ENCODE measurements around the gene PTGES3L. TPM values are rescaled to one million over a fixed set of nuclear protein-coding genes. Genes with fewer than 3 reads are reported as not detected.
A peak's percentile ranks its signal among the peaks of the same experiment; 100 is the strongest.
"Not testable (repeated sequence)": the region's sequence is repeated elsewhere in the genome, so short reads cannot be mapped to it uniquely, and the experiment has no call there.

The PTGES3L gene
- total RNA-seq, 1 donor from 2014 or later = 1.4 TPM

DNA sequence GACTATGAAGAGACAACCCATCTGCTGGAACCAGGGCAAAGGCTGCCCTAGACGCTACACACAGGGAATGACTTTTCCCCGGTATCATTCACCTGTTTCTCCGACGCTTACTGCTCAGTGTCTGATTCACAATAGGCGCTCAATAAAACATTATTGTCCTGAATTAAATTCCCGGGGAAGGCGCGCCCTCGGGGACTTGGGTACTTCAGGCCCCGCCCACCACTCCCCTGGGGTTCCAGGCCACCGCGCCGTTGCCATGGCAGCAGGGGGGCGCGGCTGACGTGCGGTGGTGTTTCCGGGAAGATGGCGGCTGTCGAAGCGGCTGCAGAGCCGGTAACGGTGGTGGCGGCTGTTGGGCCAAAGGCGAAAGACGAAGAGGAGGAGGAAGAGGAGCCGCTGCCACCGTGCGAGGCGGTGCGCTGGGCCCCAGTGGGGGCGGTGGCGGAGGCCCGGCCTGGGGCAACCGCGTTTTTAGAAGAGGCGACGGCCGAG is 440 bp upstream of the PTGES3L start, which contains the start of gene RUNDC1:
Gene RUNDC1, plus strand, starts transcription at position 292 of the 492 bp plus-strand sequence. Its CDS starts 12 bp downstream, at position 304.
- no peaks in the 10 kb centered on the region for H3K27me3 Mint-ChIP-seq
- H3K27ac Mint-ChIP-seq = peak within 1 kb of the TSS; percentile 98
- intact Hi-C loops (cut with micrococcal nuclease) = loop anchor here (1.0 to 2.0 kb wide), 2 partner anchors 16 to 145 kb away; partner anchors contain the start of genes AARSD1 and BRCA1
- H3K36me3 Mint-ChIP-seq (ENCODE audit: low read depth) = peaks cover 15% of the 10 kb centered on the region
- H3K4me1 Mint-ChIP-seq = peaks cover 29% of the 10 kb centered on the region
- H3K9me3 Mint-ChIP-seq = no peaks in the 10 kb centered on the region
- peak within 1 kb of the TSS; percentile 96 for H3K4me3 Mint-ChIP-seq
- DNase-seq = peak; percentile 98

DNA sequence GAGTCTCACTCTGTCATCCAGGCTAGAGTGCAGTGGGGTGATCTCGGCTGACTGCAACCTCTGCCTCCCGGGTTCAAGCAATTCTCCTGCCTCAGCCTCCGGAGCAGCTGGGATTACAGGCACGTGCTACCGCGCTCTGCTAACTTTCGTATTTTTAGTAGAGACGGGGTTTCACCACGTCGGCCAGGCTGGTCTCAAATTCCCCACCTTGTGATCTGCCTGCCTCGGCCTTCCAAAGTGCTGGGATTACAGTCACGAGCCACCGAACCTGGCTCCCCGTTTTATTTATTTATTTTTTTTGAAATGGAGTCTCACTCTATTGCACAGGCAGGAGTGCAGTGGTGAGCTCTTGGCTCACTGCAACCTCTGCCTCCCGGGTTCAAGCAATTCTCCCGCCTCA is 4.2 kb downstream of the PTGES3L start:
- intact Hi-C loops (cut with micrococcal nuclease); H3K36me3 Mint-ChIP-seq (ENCODE audit: low read depth); H3K27ac Mint-ChIP-seq; H3K27me3 Mint-ChIP-seq; DNase-seq; H3K9me3 Mint-ChIP-seq; H3K4me3 Mint-ChIP-seq: not testable (repeated sequence)
- peaks cover 12% of the 10 kb centered on the region for H3K4me1 Mint-ChIP-seq

DNA sequence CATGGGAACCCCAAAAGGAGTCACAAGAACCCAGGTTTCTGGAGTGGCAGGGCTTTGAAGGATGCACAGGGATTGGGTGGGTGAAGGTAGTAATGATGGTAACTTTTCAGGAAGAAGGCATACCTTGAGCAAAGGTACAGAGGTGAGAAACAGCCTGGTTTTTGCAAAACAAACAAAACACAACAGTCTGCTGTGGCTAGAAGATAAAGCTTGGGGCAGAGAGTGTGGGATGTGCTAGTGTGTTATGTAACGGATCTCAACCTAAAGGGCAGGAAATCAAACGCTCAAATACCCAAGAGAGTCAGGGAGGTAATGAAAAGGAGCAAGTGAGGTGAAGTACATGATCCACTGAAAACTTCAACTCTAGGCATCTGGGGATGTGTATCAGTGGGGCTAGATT is 4.6 kb downstream of the PTGES3L start:
- Mint-ChIP-seq H3K9me3 (no peaks in the 10 kb centered on the region), H3K36me3 (ENCODE audit: low read depth) (no peaks in the 10 kb centered on the region), H3K4me1 (peaks cover 11% of the 10 kb centered on the region), H3K27me3 (no peaks in the 10 kb centered on the region), H3K4me3 (no peak overlapping the region), H3K27ac (no peak overlapping the region)
- DNase-seq = no peak
- intact Hi-C loops (cut with micrococcal nuclease) = no loop called here

DNA sequence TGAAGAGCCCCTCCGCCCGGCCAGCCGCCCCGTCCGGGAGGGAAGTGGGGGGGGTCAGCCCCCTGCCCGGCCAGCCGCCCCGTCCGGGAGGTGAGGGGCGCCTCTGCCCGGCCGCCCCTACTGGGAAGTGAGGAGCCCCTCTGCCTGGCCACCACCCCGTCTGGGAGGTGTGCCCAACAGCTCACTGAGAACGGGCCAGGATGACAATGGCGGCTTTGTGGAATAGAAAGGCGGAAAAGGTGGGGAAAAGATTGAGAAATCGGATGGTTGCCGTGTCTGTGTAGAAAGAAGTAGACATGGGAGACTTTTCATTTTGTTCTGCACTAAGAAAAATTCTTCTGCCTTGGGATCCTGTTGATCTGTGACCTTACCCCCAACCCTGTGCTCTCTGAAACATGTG is 6.6 kb downstream of the PTGES3L start:
- H3K4me1 Mint-ChIP-seq; DNase-seq; H3K36me3 Mint-ChIP-seq (ENCODE audit: low read depth); H3K4me3 Mint-ChIP-seq; H3K9me3 Mint-ChIP-seq; H3K27me3 Mint-ChIP-seq; intact Hi-C loops (cut with micrococcal nuclease); H3K27ac Mint-ChIP-seq: not testable (repeated sequence)

GRCh38 chr17:42971589-42971988 is 8.3 kb downstream of the PTGES3L start:
- H3K27ac Mint-ChIP-seq = no peak overlapping the region
- intact Hi-C loops (cut with micrococcal nuclease) = no loop called here
- H3K4me1 Mint-ChIP-seq = no peaks in the 10 kb centered on the region
- H3K4me3 Mint-ChIP-seq = no peak overlapping the region
- no peaks in the 10 kb centered on the region for H3K27me3 Mint-ChIP-seq
- DNase-seq = no peak
- H3K36me3 Mint-ChIP-seq (ENCODE audit: low read depth) = no peaks in the 10 kb centered on the region
- H3K9me3 Mint-ChIP-seq = no peaks in the 10 kb centered on the region

- Mint-ChIP-seq H3K27me3 (no peaks in the 10 kb centered on the region), H3K9me3 (no peaks in the 10 kb centered on the region), H3K4me1 (peaks cover 4% of the 10 kb centered on the region), H3K27ac (no peak overlapping the region), H3K36me3 (ENCODE audit: low read depth) (peaks cover 4% of the 10 kb centered on the region), H3K4me3 (no peak overlapping the region)
- intact Hi-C loops (cut with micrococcal nuclease) = no loop called here
- no peak for DNase-seq
Observed at GRCh38 chr17:42969001-42969581, 10.8 kb downstream of the PTGES3L start.

- intact Hi-C loops (cut with micrococcal nuclease) = no loop called here
- DNase-seq = no peak
- Mint-ChIP-seq H3K27ac (no peak overlapping the region), H3K27me3 (no peaks in the 10 kb centered on the region), H3K9me3 (no peaks in the 10 kb centered on the region), H3K36me3 (ENCODE audit: low read depth) (peaks cover 7% of the 10 kb centered on the region), H3K4me1 (peaks cover 9% of the 10 kb centered on the region), H3K4me3 (no peak overlapping the region)
Observed at GRCh38 chr17:42967925-42968324, 12.0 kb downstream of the PTGES3L start.

GRCh38 chr17:42964161-42964932 is 15.5 kb downstream of the PTGES3L start, which contains the start of gene AARSD1:
Gene AARSD1 (minus strand): TSS chr17:42964454. CDS start chr17:42964440, 14 bp downstream.
- no peaks in the 10 kb centered on the region for H3K27me3 Mint-ChIP-seq
- peaks cover 31% of the 10 kb centered on the region for H3K36me3 Mint-ChIP-seq (ENCODE audit: low read depth)
- no peaks in the 10 kb centered on the region for H3K9me3 Mint-ChIP-seq
- H3K4me3 Mint-ChIP-seq = peak within 1 kb of the TSS; percentile 90
- peak; percentile 97 for DNase-seq
- intact Hi-C loops (cut with micrococcal nuclease) = loop anchor here (2.0 kb wide), 2 partner anchors 16 to 34 kb away; partner anchors contain the start of genes PTGES3L, RPL27 and RUNDC1
- H3K27ac Mint-ChIP-seq = peak within 1 kb of the TSS; percentile 95
- peaks cover 13% of the 10 kb centered on the region for H3K4me1 Mint-ChIP-seq

GRCh38 chr17:42953669-42954068 is 26.2 kb downstream of the PTGES3L start:
- H3K27me3 Mint-ChIP-seq = no peaks in the 10 kb centered on the region
- H3K27ac Mint-ChIP-seq = no peak overlapping the region
- no peaks in the 10 kb centered on the region for H3K9me3 Mint-ChIP-seq
- intact Hi-C loops (cut with micrococcal nuclease) = no loop called here
- peaks cover 7% of the 10 kb centered on the region for H3K4me1 Mint-ChIP-seq
- H3K36me3 Mint-ChIP-seq (ENCODE audit: low read depth) = peaks cover 60% of the 10 kb centered on the region
- no peak for DNase-seq
- no peak overlapping the region for H3K4me3 Mint-ChIP-seq

DNA sequence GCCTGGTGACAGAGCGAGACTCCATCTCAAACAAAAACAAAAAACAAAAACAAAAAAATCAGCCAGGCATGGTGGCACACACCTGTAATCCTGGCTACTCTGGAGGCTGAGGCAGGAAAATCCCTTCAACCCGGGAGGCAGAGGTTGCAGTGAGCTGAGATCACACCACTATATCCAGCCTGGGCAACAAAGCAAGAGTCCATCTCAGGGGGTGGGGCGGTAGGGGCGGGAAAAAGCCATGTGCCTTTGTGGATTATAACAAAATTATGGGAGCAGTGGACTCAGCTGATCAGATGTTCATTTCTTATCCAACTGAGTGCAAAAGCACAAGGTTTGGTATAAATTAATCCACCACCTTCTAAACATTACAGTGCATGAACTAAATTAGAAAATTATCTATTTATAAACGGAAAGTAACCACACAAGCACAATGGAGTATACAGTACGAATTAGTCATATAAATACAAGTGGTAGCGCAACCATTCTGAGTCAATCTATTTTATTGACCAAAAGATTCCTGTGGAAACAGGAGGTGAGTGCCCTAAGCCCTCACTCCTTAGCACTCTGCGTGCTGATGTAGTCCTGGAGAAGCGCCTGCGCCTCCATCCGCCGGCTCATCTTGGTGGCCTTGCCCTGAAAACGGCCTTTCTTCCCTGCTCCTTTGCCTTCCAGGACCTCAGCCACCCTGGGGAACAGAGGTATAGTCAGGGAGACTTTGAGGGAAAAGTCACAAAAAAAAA is 29.7 kb downstream of the PTGES3L start:
- Mint-ChIP-seq H3K27me3 (no peaks in the 10 kb centered on the region), H3K4me1 (peaks cover 5% of the 10 kb centered on the region), H3K36me3 (ENCODE audit: low read depth) (peaks cover 45% of the 10 kb centered on the region), H3K9me3 (no peaks in the 10 kb centered on the region), H3K4me3 (no peak overlapping the region), H3K27ac (no peak overlapping the region)
- intact Hi-C loops (cut with micrococcal nuclease) = no loop called here
- no peak for DNase-seq

DNA sequence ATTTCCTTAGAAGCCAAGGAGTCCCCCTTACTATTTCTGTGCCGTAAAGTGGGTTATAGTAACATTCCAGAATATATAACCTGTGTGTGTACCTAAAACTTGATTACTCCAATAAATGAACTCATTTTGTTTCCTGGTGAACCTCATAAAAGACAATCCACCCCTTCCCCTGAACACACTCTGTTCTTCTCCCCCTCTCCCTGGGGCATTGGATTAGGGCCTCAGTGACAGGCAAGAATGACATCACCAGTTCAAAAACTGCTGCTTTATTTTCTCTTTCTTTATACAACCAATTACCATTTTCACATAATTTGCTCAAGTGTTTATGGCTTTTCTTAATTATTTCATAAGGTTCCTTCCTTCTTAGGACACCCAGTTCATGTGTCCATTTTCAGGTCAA is 33.1 kb downstream of the PTGES3L start:
- no peaks in the 10 kb centered on the region for H3K9me3 Mint-ChIP-seq
- H3K27ac Mint-ChIP-seq = no peak overlapping the region
- no peaks in the 10 kb centered on the region for H3K4me1 Mint-ChIP-seq
- H3K36me3 Mint-ChIP-seq (ENCODE audit: low read depth) = peaks cover 26% of the 10 kb centered on the region
- no peaks in the 10 kb centered on the region for H3K27me3 Mint-ChIP-seq
- intact Hi-C loops (cut with micrococcal nuclease) = no loop called here
- DNase-seq = no peak
- no peak overlapping the region for H3K4me3 Mint-ChIP-seq

DNA sequence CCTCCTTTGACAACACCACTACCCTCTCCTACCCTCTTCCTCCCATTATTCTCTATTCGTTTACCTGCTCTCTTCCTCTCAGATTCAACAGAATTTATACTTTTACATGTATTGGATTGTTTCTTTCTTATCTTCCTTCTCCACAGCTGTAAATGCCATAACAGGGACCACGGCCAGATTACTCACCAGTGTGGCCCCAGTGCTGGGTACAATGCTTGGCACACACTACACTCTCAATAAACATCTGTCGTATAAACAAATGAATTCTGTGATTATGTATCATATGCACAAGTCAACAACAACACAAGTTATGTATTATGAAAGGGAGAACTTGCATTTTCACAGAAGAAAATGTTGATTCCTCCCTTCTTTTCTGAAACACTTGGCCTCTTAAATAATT is 35.7 kb downstream of the PTGES3L start:
- no peak for DNase-seq
- H3K4me3 Mint-ChIP-seq = no peak overlapping the region
- H3K27me3 Mint-ChIP-seq = peaks cover 1% of the 10 kb centered on the region
- peaks cover 7% of the 10 kb centered on the region for H3K36me3 Mint-ChIP-seq (ENCODE audit: low read depth)
- H3K4me1 Mint-ChIP-seq = no peaks in the 10 kb centered on the region
- H3K9me3 Mint-ChIP-seq = no peaks in the 10 kb centered on the region
- intact Hi-C loops (cut with micrococcal nuclease) = no loop called here
- no peak overlapping the region for H3K27ac Mint-ChIP-seq

DNA sequence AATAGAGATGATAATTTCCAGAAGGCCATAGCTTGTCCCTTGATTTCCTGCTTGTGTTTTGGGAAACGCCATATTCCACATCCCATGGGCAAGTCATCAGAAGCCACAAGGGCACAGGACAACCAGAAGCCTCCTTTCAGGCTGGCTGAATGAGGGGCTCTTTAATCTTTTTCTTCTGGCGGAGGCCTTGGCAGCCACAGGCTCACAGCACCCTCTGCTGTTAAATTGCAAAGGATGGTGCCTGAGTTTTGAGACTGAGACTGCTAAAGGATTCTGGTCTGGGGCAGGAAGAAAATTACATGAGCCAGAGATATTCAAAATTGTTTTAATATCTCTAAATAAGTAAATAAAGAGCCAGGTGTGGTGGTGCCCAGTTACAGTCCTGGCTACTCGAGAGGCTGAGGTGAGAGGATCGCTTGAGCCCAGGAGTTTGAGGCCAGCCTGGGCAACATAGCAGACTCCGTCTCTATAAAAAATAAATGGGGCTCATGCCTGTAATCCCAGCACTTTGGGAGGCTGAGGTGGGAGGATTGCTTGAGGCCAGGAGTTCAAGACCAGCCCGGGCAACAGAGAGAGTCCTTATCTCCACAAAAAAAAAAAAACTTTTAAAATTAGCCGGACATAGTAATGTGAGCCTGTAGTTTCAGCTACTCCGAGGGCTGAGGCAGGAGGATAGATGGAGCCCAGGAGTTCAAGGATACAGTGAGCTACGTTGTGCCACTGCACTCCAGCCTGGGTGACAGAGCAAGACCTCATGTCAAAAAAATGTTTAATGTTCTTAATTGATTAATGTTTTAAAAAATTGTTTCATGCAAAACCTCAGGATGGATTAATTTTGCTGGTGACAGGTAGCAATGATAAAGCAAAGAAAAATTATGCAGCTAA is 41.9 kb downstream of the PTGES3L start:
- Mint-ChIP-seq H3K36me3 (ENCODE audit: low read depth) (no peaks in the 10 kb centered on the region), H3K27ac (no peak overlapping the region), H3K27me3 (peaks cover 11% of the 10 kb centered on the region), H3K9me3 (no peaks in the 10 kb centered on the region), H3K4me3 (no peak overlapping the region), H3K4me1 (no peaks in the 10 kb centered on the region)
- intact Hi-C loops (cut with micrococcal nuclease) = loop anchor here (10.0 kb wide), 1 partner anchor 213 kb away; no protein-coding TSS in a partner anchor
- DNase-seq = peak; percentile 73

All from activated CD4-positive, alpha-beta T cell treated with anti-CD3 and anti-CD28 coated beads, Interleukin-2, amount 10 ng/mL, durations not matched to agents 24 days and 14 days (primary cell).